HEK293 (cell line): ENCODE data around the gene METTL15.

ENCODE experiments used
- CTCF ChIA-PET: fragments of 350-600 bp; formaldehyde crosslinking; extraction: SDS; loops from one replicate; lab custom pipeline; 2021; ENCODE audit warnings: antibody characterized with exemption; lab: Yijun Ruan, JAX
- POLR2A ChIA-PET: fragments of 300-600 bp; formaldehyde crosslinking; extraction: SDS; loops from one replicate; lab custom pipeline; 2020; ENCODE audit warnings: antibody characterized with exemption, inconsistent platforms; lab: Yijun Ruan, JAX
- H3K27ac ChIP-seq: fragments of 200-500 bp; sonication (Bioruptor generic); 2 replicates; pipeline ENCODE4 v1.5.1; 2014; ENCODE audit warnings: low read depth, low read length, control low read depth, inconsistent platforms; ENCODE audit errors: extremely low read depth
- H3K36me3 ChIP-seq, 2 experiments: fragments of 200-500 bp in 1 of 2; sonication (Bioruptor generic) in 1 of 2; 1 replicate in 1 of 2; 2 replicates in 1 of 2; pipeline ENCODE4 v1.5.1; 2014 to 2017; ENCODE audit warnings: inconsistent platforms in 2 of 2, low read length in 2 of 2; ENCODE audit not compliant: control insufficient read depth in 2 of 2, insufficient read depth in 1 of 2
- H3K4me1 ChIP-seq: fragments of 200-500 bp; sonication (Bioruptor generic); 2 replicates; pipeline ENCODE4 v1.5.1; 2014; ENCODE audit warnings: mild to moderate bottlenecking, low read length, inconsistent platforms; ENCODE audit not compliant: control insufficient read depth, insufficient read depth
- H3K4me3 ChIP-seq: 2 replicates; pipeline ENCODE4 v1.5.1; 2011; ENCODE audit warnings: low read depth, mild to moderate bottlenecking, control low read depth, low read length, moderate library complexity
- H3K9me3 ChIP-seq: fragments of 200-500 bp; sonication (Bioruptor generic); 2 replicates; pipeline ENCODE4 v1.5.1; 2014; ENCODE audit warnings: low read depth, low read length, inconsistent platforms; ENCODE audit not compliant: control insufficient read depth, insufficient read depth
- HOXC10 ChIP-seq: sonication (generic); formaldehyde crosslinking; IDR thresholded peaks from 2 replicates; pipeline ENCODE4 v1.8.1; 2023; ENCODE audit warnings: mild to moderate bottlenecking, missing genetic modification reagents
- KLF1 ChIP-seq: fragments of 450-650 bp; formaldehyde crosslinking; IDR thresholded peaks from 2 replicates; pipeline ENCODE4 v1.5.1; 2016; ENCODE audit warnings: missing biosample characterization, missing genetic modification characterization
- KLF16 ChIP-seq: fragments of 450-650 bp; formaldehyde crosslinking; IDR thresholded peaks from 2 replicates; pipeline ENCODE4 v1.5.1; 2017; ENCODE audit warnings: missing biosample characterization, missing genetic modification characterization
- MZF1 ChIP-seq: fragments of 450-650 bp; formaldehyde crosslinking; IDR thresholded peaks from 2 replicates; pipeline ENCODE4 v1.5.1; 2017; ENCODE audit warnings: missing biosample characterization, missing genetic modification characterization, borderline replicate concordance
- RBAK ChIP-seq: fragments of 450-650 bp; formaldehyde crosslinking; IDR thresholded peaks from 2 replicates; pipeline ENCODE4 v1.5.1; 2016; ENCODE audit warnings: missing biosample characterization, missing genetic modification characterization
- SCRT1 ChIP-seq: fragments of 450-650 bp; formaldehyde crosslinking; IDR thresholded peaks from 2 replicates; pipeline ENCODE4 v1.5.1; 2016; ENCODE audit warnings: missing biosample characterization, missing genetic modification characterization, borderline replicate concordance
- ZBTB20 ChIP-seq: fragments of 450-650 bp; formaldehyde crosslinking; IDR thresholded peaks from 2 replicates; pipeline ENCODE4 v1.5.1; 2016; ENCODE audit warnings: missing biosample characterization, missing genetic modification characterization
- ZFP3 ChIP-seq: fragments of 450-650 bp; formaldehyde crosslinking; IDR thresholded peaks from 2 replicates; pipeline ENCODE4 v1.5.1; 2016; ENCODE audit warnings: low read depth, missing biosample characterization, missing genetic modification characterization
- ZIC2 ChIP-seq: fragments of 450-650 bp; formaldehyde crosslinking; IDR thresholded peaks from 2 replicates; pipeline ENCODE4 v1.5.1; 2016; ENCODE audit warnings: missing biosample characterization, missing genetic modification characterization
- ZNF121 ChIP-seq: fragments of 450-650 bp; formaldehyde crosslinking; IDR thresholded peaks from 2 replicates; pipeline ENCODE4 v1.5.1; 2016; ENCODE audit warnings: missing biosample characterization, missing genetic modification characterization
- ZNF132 ChIP-seq: fragments of 450-650 bp; formaldehyde crosslinking; IDR thresholded peaks from 2 replicates; pipeline ENCODE4 v1.5.1; 2017; ENCODE audit warnings: missing biosample characterization, missing genetic modification characterization, borderline replicate concordance
- ZNF23 ChIP-seq: fragments of 450-650 bp; formaldehyde crosslinking; IDR thresholded peaks from 2 replicates; pipeline ENCODE4 v1.5.1; 2016; ENCODE audit warnings: missing biosample characterization, missing genetic modification characterization, borderline replicate concordance
- ZNF311 ChIP-seq: fragments of 450-650 bp; formaldehyde crosslinking; IDR thresholded peaks from 2 replicates; pipeline ENCODE4 v1.5.1; 2017; ENCODE audit warnings: missing biosample characterization, missing genetic modification characterization, borderline replicate concordance
- ZNF341 ChIP-seq: fragments of 450-650 bp; formaldehyde crosslinking; IDR thresholded peaks from 2 replicates; pipeline ENCODE4; 2016; ENCODE audit warnings: low read depth, missing biosample characterization, missing genetic modification characterization
- ZNF354C ChIP-seq: fragments of 450-650 bp; formaldehyde crosslinking; IDR thresholded peaks from 2 replicates; pipeline ENCODE4 v1.5.1; 2016; ENCODE audit warnings: missing biosample characterization, missing genetic modification characterization, low read depth, borderline replicate concordance
- ZNF404 ChIP-seq: fragments of 450-650 bp; formaldehyde crosslinking; IDR thresholded peaks from 2 replicates; pipeline ENCODE4 v1.5.1; 2017; ENCODE audit warnings: missing biosample characterization, missing genetic modification characterization
- ZNF433 ChIP-seq: fragments of 450-650 bp; formaldehyde crosslinking; IDR thresholded peaks from 2 replicates; pipeline ENCODE4 v1.5.1; 2016; ENCODE audit warnings: missing biosample characterization, missing genetic modification characterization, low read depth
- ZNF473 ChIP-seq: fragments of 450-650 bp; formaldehyde crosslinking; IDR thresholded peaks from 2 replicates; pipeline ENCODE4 v1.5.1; 2017; ENCODE audit warnings: missing biosample characterization, missing genetic modification characterization
- ZNF530 ChIP-seq: fragments of 450-650 bp; formaldehyde crosslinking; IDR thresholded peaks from 2 replicates; pipeline ENCODE4 v1.5.1; 2016; ENCODE audit warnings: low read depth, missing biosample characterization, missing genetic modification characterization
- ZNF555 ChIP-seq: fragments of 450-650 bp; formaldehyde crosslinking; conservative IDR thresholded peaks from 2 replicates; pipeline ENCODE4 v1.5.1; 2017; ENCODE audit warnings: missing biosample characterization, mild to moderate bottlenecking, missing genetic modification characterization, inconsistent platforms
- ZNF626 ChIP-seq: fragments of 450-650 bp; sonication (Bioruptor Pico); formaldehyde crosslinking; IDR thresholded peaks from 2 replicates; pipeline ENCODE4 v1.5.1; 2018; ENCODE audit warnings: missing biosample characterization, missing genetic modification characterization, inconsistent platforms
- ZNF654 ChIP-seq: fragments of 450-650 bp; formaldehyde crosslinking; IDR thresholded peaks from 2 replicates; pipeline ENCODE4 v1.5.1; 2016; ENCODE audit warnings: low read depth, missing biosample characterization, missing genetic modification characterization
- TF ChIP-seq, protein P1 (sequence below): fragments of 450-650 bp; formaldehyde crosslinking; IDR thresholded peaks from 2 replicates; pipeline ENCODE4 v1.5.1; 2016; ENCODE audit warnings: missing biosample characterization, missing genetic modification characterization
- TF ChIP-seq, protein P2 (sequence below): fragments of 450-650 bp; formaldehyde crosslinking; IDR thresholded peaks from 2 replicates; pipeline ENCODE4 v1.5.1; 2016; ENCODE audit warnings: missing biosample characterization, missing genetic modification characterization
- TF ChIP-seq, protein P3 (sequence below): fragments of 450-650 bp; formaldehyde crosslinking; IDR thresholded peaks from 2 replicates; pipeline ENCODE4 v1.5.1; 2016; ENCODE audit warnings: missing biosample characterization, missing genetic modification characterization
- TF ChIP-seq, protein P4 (sequence below): fragments of 450-650 bp; formaldehyde crosslinking; IDR thresholded peaks from 2 replicates; pipeline ENCODE4 v1.5.1; 2016; ENCODE audit warnings: missing biosample characterization, missing genetic modification characterization

METTL15 gene

DNA sequence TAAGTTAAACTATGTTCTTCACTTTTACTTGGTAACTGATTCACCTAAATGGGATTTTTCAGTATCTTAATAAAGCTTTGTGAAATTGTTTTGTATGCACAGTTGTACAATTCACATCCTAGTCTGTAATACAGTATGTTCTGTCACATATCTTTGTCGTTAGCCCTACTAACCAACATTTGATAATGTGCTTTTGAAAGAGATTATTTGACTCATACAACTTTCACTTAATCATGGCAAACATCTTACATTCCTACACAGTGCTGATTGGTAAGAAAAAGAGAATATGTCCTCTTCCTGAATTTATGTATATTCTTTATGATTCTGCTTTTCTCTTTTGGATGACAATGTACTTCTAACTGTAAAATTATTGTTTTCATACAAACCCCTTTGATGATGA is 234.5 kb downstream of the METTL15 start:
- Histone ChIP-seq H3K36me3 (no peaks in the 10 kb centered on the region), H3K4me1 (no peaks in the 10 kb centered on the region), H3K27ac (no peak overlapping the region), H3K9me3 (no peaks in the 10 kb centered on the region), H3K4me3 (no peak overlapping the region)
- CTCF ChIA-PET = interaction anchor here (0.6 kb wide), 1 partner anchor 348 kb away, joined by 3 read pairs; no protein-coding TSS in a partner anchor
- POLR2A ChIA-PET = no interaction called here
- TF ChIP-seq ZNF654 (tag by site-specific recombination) (no peak), ZNF23 (no peak), ZNF555 (tag by site-specific recombination) (no peak), ZFP3 (tag by site-specific recombination) (no peak), HOXC10 (CRISPR knock-in tag) (no peak), KLF1 (tag by site-specific recombination) (no peak), ZNF121 (no peak), KLF16 (tag by site-specific recombination) (no peak), ZNF404 (tag by site-specific recombination) (no peak), ZNF433 (tag by site-specific recombination) (no peak)
- TF ChIP-seq, protein P1, sequence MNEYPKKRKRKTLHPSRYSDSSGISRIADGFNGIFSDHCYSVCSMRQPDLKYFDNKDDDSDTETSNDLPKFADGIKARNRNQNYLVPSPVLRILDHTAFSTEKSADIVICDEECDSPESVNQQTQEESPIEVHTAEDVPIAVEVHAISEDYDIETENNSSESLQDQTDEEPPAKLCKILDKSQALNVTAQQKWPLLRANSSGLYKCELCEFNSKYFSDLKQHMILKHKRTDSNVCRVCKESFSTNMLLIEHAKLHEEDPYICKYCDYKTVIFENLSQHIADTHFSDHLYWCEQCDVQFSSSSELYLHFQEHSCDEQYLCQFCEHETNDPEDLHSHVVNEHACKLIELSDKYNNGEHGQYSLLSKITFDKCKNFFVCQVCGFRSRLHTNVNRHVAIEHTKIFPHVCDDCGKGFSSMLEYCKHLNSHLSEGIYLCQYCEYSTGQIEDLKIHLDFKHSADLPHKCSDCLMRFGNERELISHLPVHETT = no peak
- TF ChIP-seq, protein P2, sequence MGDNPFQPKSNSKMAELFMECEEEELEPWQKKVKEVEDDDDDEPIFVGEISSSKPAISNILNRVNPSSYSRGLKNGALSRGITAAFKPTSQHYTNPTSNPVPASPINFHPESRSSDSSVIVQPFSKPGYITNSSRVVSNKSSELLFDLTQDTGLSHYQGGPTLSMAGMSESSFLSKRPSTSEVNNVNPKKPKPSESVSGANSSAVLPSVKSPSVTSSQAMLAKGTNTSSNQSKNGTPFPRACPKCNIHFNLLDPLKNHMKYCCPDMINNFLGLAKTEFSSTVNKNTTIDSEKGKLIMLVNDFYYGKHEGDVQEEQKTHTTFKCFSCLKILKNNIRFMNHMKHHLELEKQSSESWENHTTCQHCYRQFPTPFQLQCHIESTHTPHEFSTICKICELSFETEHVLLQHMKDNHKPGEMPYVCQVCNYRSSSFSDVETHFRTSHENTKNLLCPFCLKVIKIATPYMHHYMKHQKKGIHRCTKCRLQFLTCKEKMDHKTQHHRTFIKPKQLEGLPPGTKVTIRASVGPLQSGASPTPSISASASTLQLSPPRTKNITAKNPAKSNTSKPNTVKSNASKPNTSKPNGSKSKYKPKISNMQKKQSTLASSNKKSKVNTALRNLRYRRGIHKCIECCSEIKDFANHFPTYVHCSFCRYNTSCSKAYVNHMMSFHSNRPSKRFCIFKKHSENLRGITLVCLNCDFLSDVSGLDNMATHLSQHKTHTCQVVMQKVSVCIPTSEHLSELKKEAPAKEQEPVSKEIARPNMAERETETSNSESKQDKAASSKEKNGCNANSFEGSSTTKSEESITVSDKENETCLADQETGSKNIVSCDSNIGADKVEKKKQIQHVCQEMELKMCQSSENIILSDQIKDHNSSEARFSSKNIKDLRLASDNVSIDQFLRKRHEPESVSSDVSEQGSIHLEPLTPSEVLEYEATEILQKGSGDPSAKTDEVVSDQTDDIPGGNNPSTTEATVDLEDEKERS (tag by site-specific recombination) = no peak
- TF ChIP-seq, protein P3, sequence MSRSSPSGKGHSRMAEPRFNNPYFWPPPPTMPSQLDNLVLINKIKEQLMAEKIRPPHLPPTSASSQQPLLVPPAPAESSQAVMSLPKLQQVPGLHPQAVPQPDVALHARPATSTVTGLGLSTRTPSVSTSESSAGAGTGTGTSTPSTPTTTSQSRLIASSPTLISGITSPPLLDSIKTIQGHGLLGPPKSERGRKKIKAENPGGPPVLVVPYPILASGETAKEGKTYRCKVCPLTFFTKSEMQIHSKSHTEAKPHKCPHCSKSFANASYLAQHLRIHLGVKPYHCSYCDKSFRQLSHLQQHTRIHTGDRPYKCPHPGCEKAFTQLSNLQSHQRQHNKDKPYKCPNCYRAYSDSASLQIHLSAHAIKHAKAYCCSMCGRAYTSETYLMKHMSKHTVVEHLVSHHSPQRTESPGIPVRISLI (tag by site-specific recombination) = no peak
- TF ChIP-seq, all 188 proteins: peak for 0

DNA sequence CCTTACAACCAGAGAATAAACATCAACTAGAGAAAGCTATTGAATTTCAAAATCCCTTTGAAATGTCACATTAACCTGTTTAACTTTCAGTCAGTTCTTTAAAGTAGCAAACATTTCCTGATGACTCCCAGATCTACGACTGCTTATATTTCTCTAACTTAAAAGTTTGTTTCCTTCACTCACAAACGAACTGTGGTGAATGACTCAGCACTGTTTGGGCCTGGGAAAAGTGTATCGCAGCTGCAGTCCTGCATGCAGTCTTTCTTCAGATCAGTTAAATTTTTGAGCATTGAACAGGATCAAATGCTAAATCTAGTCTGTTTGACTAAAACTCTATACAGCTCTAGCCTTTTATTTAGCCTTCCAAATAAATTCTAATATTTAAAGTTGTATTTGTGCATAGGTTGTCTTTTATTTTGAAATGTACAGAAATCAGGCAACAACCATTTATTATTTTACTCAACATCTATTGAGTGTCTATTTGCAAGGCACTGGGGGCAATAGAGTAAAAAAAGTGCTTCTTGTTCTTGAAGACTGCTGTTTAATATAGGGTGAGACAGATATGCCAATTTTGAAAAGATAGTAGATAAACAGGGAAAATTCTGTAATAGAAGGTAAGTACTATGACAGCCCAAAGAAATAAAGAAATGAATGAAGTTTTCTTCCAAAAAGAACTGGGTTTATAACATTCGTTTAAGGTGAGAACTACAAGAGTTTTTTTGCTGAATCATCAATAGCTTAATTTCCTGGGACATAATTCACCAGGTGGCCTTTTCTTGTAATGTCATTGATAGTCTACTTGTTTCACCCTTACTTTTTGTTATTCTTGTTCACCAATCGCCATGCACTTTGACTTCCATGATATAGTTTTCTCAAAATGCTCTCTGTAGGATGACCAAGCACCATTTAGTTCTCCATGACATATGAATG is 235.4 kb downstream of the METTL15 start:
- POLR2A ChIA-PET = interaction anchor here (0.5 kb wide), 1 partner anchor 515 kb away, joined by 3 read pairs; no protein-coding TSS in a partner anchor
- no peak overlapping the region for H3K27ac ChIP-seq
- CTCF ChIA-PET = no interaction called here

DNA sequence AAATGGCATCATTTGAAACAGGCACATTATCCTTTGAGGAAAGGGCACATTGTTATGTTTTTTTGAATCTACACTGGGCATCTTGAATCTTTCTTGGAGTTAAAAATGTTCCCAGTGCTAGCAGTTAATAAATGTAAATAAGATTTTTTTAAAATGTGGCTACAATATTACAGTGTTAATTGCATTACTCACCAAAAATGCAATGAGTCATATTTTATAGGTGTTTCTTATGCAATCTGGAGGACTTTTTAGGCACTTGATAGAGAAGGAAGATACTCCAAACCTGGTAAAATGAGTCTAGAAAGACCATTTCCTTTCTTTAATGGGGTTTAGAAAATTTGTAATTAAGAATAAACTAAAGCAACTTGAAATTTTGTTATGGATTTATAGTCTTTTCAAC is 238.0 kb downstream of the METTL15 start:
- no peaks in the 10 kb centered on the region for H3K9me3 ChIP-seq
- no peak overlapping the region for H3K4me3 ChIP-seq
- no peak overlapping the region for H3K27ac ChIP-seq
- no peaks in the 10 kb centered on the region for H3K36me3 ChIP-seq
- CTCF ChIA-PET = no interaction called here
- H3K4me1 ChIP-seq = no peaks in the 10 kb centered on the region
- POLR2A ChIA-PET = no interaction called here
- TF ChIP-seq, protein P4, sequence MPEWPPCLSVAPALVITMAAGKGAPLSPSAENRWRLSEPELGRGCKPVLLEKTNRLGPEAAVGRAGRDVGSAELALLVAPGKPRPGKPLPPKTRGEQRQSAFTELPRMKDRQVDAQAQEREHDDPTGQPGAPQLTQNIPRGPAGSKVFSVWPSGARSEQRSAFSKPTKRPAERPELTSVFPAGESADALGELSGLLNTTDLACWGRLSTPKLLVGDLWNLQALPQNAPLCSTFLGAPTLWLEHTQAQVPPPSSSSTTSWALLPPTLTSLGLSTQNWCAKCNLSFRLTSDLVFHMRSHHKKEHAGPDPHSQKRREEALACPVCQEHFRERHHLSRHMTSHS = no peak
- no peak for TF ChIP-seq ZNF341
- TF ChIP-seq ZNF473 (tag by site-specific recombination) = no peak
- no peak for TF ChIP-seq MZF1
- no peak for TF ChIP-seq ZIC2
- TF ChIP-seq ZNF132 (tag by site-specific recombination) = no peak
- TF ChIP-seq ZNF354C (tag by site-specific recombination) = no peak
- TF ChIP-seq ZBTB20 = no peak
- TF ChIP-seq ZNF530 = no peak
- TF ChIP-seq, protein P1 = no peak
- TF ChIP-seq KLF1 (tag by site-specific recombination) = no peak

More for the DNA sequence above, 235.4 kb downstream of the METTL15 start:
- Histone ChIP-seq H3K36me3 (no peaks in the 10 kb centered on the region), H3K4me3 (no peak overlapping the region), H3K9me3 (no peaks in the 10 kb centered on the region), H3K4me1 (no peaks in the 10 kb centered on the region)
- TF ChIP-seq RBAK (tag by site-specific recombination) (no peak), ZNF311 (tag by site-specific recombination) (no peak), ZNF626 (tag by site-specific recombination) (no peak), SCRT1 (tag by site-specific recombination) (no peak)
